Urothelium cell line (cell line): Measurements from ENCODE around the gene SYNPR.

Experiments
- DNase-seq: peaks from one replicate; pipeline ENCODE4 v3.0.0; 2011; ENCODE audit warnings: low spot score, mixed read lengths
- FAIRE-seq: peaks from 2 replicates; lab custom pipeline; 2011; peaks lifted over from hg19 to GRCh38; lab: Jason Lieb, UNC

SYNPR gene

GRCh38 chr3:63523100-63523499 lies 245.0 kb downstream of the SYNPR start:
- FAIRE-seq (no peak), DNase-seq (no peak)

- DNase-seq (no peak), FAIRE-seq (no peak)
Observed at GRCh38 chr3:63528325-63529000, 250.4 kb downstream of the SYNPR start.

GRCh38 chr3:63532521-63532920 lies 254.4 kb downstream of the SYNPR start:
- FAIRE-seq: no peak
- no peak for DNase-seq

- FAIRE-seq: no peak
- DNase-seq: no peak
Observed at GRCh38 chr3:63538919-63539318, 260.8 kb downstream of the SYNPR start.

GRCh38 chr3:63555767-63556166 lies 277.7 kb downstream of the SYNPR start:
- FAIRE-seq (no peak), DNase-seq (no peak)

GRCh38 chr3:63556401-63556800 lies 278.3 kb downstream of the SYNPR start:
- no peak for FAIRE-seq
- no peak for DNase-seq

GRCh38 chr3:63557912-63558311 lies 279.8 kb downstream of the SYNPR start:
- DNase-seq (no peak), FAIRE-seq (no peak)

GRCh38 chr3:63559884-63560283 lies 281.8 kb downstream of the SYNPR start:
- FAIRE-seq (no peak), DNase-seq (no peak)

GRCh38 chr3:63561879-63562278 lies 283.8 kb downstream of the SYNPR start:
- DNase-seq (no peak), FAIRE-seq (no peak)

- no peak for DNase-seq
Observed at GRCh38 chr3:63562323-63562722, 284.2 kb downstream of the SYNPR start.

GRCh38 chr3:63563572-63563971 lies 285.5 kb downstream of the SYNPR start:
- no peak for DNase-seq

More at GRCh38 chr3:63562323-63562722, 284.2 kb downstream of the SYNPR start:
- FAIRE-seq: no peak

GRCh38 chr3:63565220-63565619 lies 287.1 kb downstream of the SYNPR start:
- DNase-seq (no peak), FAIRE-seq (no peak)

More at GRCh38 chr3:63563572-63563971, 285.5 kb downstream of the SYNPR start:
- FAIRE-seq: no peak

- DNase-seq: no peak
- FAIRE-seq: no peak
Observed at GRCh38 chr3:63571682-63572081, 293.6 kb downstream of the SYNPR start.

GRCh38 chr3:63576846-63577245 lies 298.7 kb downstream of the SYNPR start:
- DNase-seq (no peak), FAIRE-seq (no peak)

- no peak for FAIRE-seq
Observed at GRCh38 chr3:63578858-63579257, 300.8 kb downstream of the SYNPR start.

GRCh38 chr3:63580151-63580550 lies 302.0 kb downstream of the SYNPR start:
- DNase-seq (no peak), FAIRE-seq (no peak)

More at GRCh38 chr3:63578858-63579257, 300.8 kb downstream of the SYNPR start:
- no peak for DNase-seq

- DNase-seq: no peak
- FAIRE-seq: peak; percentile 17
Observed at GRCh38 chr3:63582943-63583500, 304.9 kb downstream of the SYNPR start.

- DNase-seq (no peak), FAIRE-seq (no peak)
Observed at GRCh38 chr3:63584681-63585080, 306.6 kb downstream of the SYNPR start.

GRCh38 chr3:63585927-63586326 lies 307.8 kb downstream of the SYNPR start:
- no peak for FAIRE-seq

GRCh38 chr3:63588895-63589294 lies 310.8 kb downstream of the SYNPR start:
- DNase-seq: no peak
- FAIRE-seq: no peak

More at GRCh38 chr3:63585927-63586326, 307.8 kb downstream of the SYNPR start:
- no peak for DNase-seq

GRCh38 chr3:63593779-63594178 lies 315.7 kb downstream of the SYNPR start:
- FAIRE-seq: no peak
- DNase-seq: no peak

- DNase-seq (no peak), FAIRE-seq (no peak)
Observed at GRCh38 chr3:63595221-63595620, 317.1 kb downstream of the SYNPR start.

GRCh38 chr3:63597019-63597418 lies 318.9 kb downstream of the SYNPR start:
- FAIRE-seq (no peak), DNase-seq (no peak)
